ENCODE measurements around the gene WNT3A. TPM values are rescaled to one million over a fixed set of nuclear protein-coding genes. Genes with fewer than 3 reads are reported as not detected.
A peak's percentile ranks its signal among the peaks of the same experiment; 100 is the strongest.

WNT3A gene
- polyA plus RNA-seq, 3 donors, result not detected

DNA sequence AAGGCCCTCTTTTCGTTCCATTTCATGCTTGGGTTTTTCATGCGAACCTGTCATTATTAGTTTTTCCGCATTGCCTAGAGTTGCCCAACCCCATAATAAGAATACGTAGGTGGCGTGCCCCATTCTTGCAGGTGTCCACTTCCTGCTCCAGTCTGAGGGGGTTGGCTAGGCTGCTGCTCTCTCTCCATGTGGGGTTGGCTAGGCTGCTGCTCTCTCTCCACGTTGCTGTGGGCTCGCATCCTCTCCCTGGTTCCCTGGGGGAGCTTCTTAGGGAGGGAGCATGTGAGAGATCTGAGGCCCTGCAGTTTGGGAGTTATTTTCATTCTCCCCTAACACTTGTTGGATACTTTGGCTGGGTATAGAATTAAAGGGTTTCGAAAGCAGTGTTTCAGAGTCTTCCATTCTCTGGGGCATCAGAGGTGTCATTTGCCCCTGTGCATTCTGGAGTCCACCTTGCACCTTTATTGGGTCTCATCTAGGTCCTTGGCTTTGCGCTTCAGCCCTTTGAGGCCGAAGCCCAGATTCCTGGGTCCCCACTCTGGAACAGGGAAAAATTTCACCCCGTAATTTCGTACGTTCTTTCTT lies 87.7 kb downstream of the WNT3A start:
- Histone ChIP-seq H3K36me3 (replicated peaks in 1 of 2; ENCODE audit: control insufficient read depth in 1 of 2, insufficient read depth in 2 of 2, low read length in 2 of 2) (peaks cover 34 to 82% of the 10 kb centered on the region in 2 donors), H3K9me3 (replicated peaks in 1 of 2; ENCODE audit: control insufficient read depth in 1 of 2, insufficient read depth in 1 of 2, low read length in 2 of 2) (peaks cover 9 to 15% of the 10 kb centered on the region in 2 donors), H3K9ac (ENCODE audit: insufficient read depth, low read length, poor library complexity, severe bottlenecking) (no peak overlapping the region), H3K4me2 (replicated peaks; ENCODE audit: extremely low read depth, low read length, poor library complexity, severe bottlenecking) (no peak overlapping the region), H4K20me1 (ENCODE audit: insufficient read depth, low read length) (peaks cover 100% of the 10 kb centered on the region), H2AFZ (ENCODE audit: insufficient read depth, low read depth, low read length, poor library complexity, severe bottlenecking) (no peak overlapping the region), H3K79me2 (ENCODE audit: insufficient read depth, low read length) (peaks cover 100% of the 10 kb centered on the region), H3K4me1 (ENCODE audit: control insufficient read depth in 1 of 2, insufficient read depth in 2 of 2, low read length in 2 of 2) (peaks cover 26 to 42% of the 10 kb centered on the region in 2 donors), H3K4me3 (replicated peaks in 1 of 3; ENCODE audit: low read depth in 2 of 3, low read length in 3 of 3) (no peak overlapping the region), H3K27ac (ENCODE audit: low read depth in 1 of 2, low read length in 2 of 2) (peak overlapping the region in 1 of 2 donors; percentile 63), H3K27me3 (ENCODE audit: control insufficient read depth in 2 of 2, insufficient read depth in 2 of 2, low read length in 2 of 2) (no peaks in the 10 kb centered on the region)
- Mint-ChIP-seq H3K4me3 (no peak overlapping the region), H3K36me3 (peaks cover 58 to 85% of the 10 kb centered on the region in 2 donors), H3K4me1 (peaks cover 48% of the 10 kb centered on the region), H3K27me3 (ENCODE audit: low read depth in 3 of 3) (peaks cover 0 to 3% (median 0%) of the 10 kb centered on the region in 3 donors), H3K9me3 (peaks cover 5 to 16% (median 10%) of the 10 kb centered on the region in 7 donors), H3K27ac (peak overlapping the region in 5 of 7 donors; percentile 2 to 73 (median 26))
- TF ChIP-seq, protein P1, sequence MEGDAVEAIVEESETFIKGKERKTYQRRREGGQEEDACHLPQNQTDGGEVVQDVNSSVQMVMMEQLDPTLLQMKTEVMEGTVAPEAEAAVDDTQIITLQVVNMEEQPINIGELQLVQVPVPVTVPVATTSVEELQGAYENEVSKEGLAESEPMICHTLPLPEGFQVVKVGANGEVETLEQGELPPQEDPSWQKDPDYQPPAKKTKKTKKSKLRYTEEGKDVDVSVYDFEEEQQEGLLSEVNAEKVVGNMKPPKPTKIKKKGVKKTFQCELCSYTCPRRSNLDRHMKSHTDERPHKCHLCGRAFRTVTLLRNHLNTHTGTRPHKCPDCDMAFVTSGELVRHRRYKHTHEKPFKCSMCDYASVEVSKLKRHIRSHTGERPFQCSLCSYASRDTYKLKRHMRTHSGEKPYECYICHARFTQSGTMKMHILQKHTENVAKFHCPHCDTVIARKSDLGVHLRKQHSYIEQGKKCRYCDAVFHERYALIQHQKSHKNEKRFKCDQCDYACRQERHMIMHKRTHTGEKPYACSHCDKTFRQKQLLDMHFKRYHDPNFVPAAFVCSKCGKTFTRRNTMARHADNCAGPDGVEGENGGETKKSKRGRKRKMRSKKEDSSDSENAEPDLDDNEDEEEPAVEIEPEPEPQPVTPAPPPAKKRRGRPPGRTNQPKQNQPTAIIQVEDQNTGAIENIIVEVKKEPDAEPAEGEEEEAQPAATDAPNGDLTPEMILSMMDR (IDR thresholded peaks at IDR 0.05), result no peak
- DNase-seq, result no peak
- intact Hi-C loops (cut with micrococcal nuclease), result no loop called here
- 100% methylated on average over 2 of the region's 13 CpGs for WGBS (ENCODE audit: insufficient coverage)

DNA sequence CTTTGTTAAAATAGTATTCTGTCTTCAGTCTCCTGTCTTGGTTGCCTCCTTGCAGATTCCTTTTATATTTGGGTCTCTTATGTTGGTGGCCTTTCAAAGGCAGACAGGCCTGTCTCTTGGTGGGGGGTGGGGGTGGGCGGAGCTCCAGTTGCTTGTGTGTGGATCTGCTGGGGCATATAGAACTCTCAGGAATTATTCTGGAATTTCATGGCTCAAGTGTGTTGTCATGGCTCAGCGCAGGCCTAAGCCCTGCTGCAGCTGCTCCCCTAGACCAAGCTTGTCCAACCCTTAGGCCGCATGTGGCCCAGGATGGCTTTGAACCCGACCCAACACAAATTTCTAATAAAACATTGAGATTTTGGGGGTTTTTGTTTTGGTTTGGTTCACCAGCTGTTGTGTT lies 88.4 kb downstream of the WNT3A start:
- H3K4me1 ChIP-seq (ENCODE audit: control insufficient read depth in 1 of 2, insufficient read depth in 2 of 2, low read length in 2 of 2), result peaks cover 19 to 42% of the 10 kb centered on the region in 2 donors
- H3K4me3 Mint-ChIP-seq, result no peak overlapping the region
- peaks cover 40 to 89% of the 10 kb centered on the region in 2 donors for H3K36me3 ChIP-seq (replicated peaks in 1 of 2; ENCODE audit: control insufficient read depth in 1 of 2, insufficient read depth in 2 of 2, low read length in 2 of 2)
- TF ChIP-seq, protein P1 (IDR thresholded peaks at IDR 0.05), result no peak
- H3K36me3 Mint-ChIP-seq, result peaks cover 62 to 87% of the 10 kb centered on the region in 2 donors
- H4K20me1 ChIP-seq (ENCODE audit: insufficient read depth, low read length), result peaks cover 100% of the 10 kb centered on the region
- no peak for DNase-seq
- H3K9me3 ChIP-seq (replicated peaks in 1 of 2; ENCODE audit: control insufficient read depth in 1 of 2, insufficient read depth in 1 of 2, low read length in 2 of 2), result peaks cover 9 to 15% of the 10 kb centered on the region in 2 donors
- no peaks in the 10 kb centered on the region for H3K27me3 ChIP-seq (ENCODE audit: control insufficient read depth in 2 of 2, insufficient read depth in 2 of 2, low read length in 2 of 2)
- H3K4me3 ChIP-seq (replicated peaks in 1 of 3; ENCODE audit: low read depth in 2 of 3, low read length in 3 of 3), result no peak overlapping the region
- H3K9ac ChIP-seq (ENCODE audit: insufficient read depth, low read length, poor library complexity, severe bottlenecking), result no peak overlapping the region
- intact Hi-C loops (cut with micrococcal nuclease), result no loop called here
- peaks cover 43% of the 10 kb centered on the region for H3K4me1 Mint-ChIP-seq
- peaks cover 98% of the 10 kb centered on the region for H3K79me2 ChIP-seq (ENCODE audit: insufficient read depth, low read length)
- no peak overlapping the region for H3K4me2 ChIP-seq (replicated peaks; ENCODE audit: extremely low read depth, low read length, poor library complexity, severe bottlenecking)
- WGBS (ENCODE audit: insufficient coverage), result 100% methylated on average over 2 of the region's 4 CpGs
- no peak overlapping the region for H2AFZ ChIP-seq (ENCODE audit: insufficient read depth, low read depth, low read length, poor library complexity, severe bottlenecking)
- peaks cover 0 to 3% (median 0%) of the 10 kb centered on the region in 3 donors for H3K27me3 Mint-ChIP-seq (ENCODE audit: low read depth in 3 of 3)
- peak overlapping the region in 4 of 7 donors; percentile 2 to 26 (median 7) for H3K27ac Mint-ChIP-seq
- H3K9me3 Mint-ChIP-seq, result peaks cover 5 to 16% (median 10%) of the 10 kb centered on the region in 7 donors
- H3K27ac ChIP-seq (ENCODE audit: low read depth in 1 of 2, low read length in 2 of 2), result peak overlapping the region in 1 of 2 donors; percentile 63
